A549 treated with AZD2906 at 1 μM for 4 hours (cell line): Measurements from ENCODE around the gene PIK3R5. TPM values are rescaled to one million over a fixed set of nuclear protein-coding genes. Genes with fewer than 3 reads are reported as not detected.

Source experiments
- total RNA-seq: library from RNA; stranded (reverse); fragments of 200-300 nt; extraction: Qiagen RNA extraction; gene quantifications from 5 replicates; pipeline ENCODE4 v1.2.3, GENCODE V29; 2022

The PIK3R5 gene, protein sequence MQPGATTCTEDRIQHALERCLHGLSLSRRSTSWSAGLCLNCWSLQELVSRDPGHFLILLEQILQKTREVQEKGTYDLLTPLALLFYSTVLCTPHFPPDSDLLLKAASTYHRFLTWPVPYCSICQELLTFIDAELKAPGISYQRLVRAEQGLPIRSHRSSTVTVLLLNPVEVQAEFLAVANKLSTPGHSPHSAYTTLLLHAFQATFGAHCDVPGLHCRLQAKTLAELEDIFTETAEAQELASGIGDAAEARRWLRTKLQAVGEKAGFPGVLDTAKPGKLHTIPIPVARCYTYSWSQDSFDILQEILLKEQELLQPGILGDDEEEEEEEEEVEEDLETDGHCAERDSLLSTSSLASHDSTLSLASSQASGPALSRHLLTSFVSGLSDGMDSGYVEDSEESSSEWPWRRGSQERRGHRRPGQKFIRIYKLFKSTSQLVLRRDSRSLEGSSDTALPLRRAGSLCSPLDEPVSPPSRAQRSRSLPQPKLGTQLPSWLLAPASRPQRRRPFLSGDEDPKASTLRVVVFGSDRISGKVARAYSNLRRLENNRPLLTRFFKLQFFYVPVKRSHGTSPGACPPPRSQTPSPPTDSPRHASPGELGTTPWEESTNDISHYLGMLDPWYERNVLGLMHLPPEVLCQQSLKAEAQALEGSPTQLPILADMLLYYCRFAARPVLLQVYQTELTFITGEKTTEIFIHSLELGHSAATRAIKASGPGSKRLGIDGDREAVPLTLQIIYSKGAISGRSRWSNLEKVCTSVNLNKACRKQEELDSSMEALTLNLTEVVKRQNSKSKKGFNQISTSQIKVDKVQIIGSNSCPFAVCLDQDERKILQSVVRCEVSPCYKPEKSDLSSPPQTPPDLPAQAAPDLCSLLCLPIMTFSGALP
- total RNA-seq, result 0.03 to 0.18 TPM (median 0.08 TPM) in 4 of 5 replicates, not detected in the other

DNA sequence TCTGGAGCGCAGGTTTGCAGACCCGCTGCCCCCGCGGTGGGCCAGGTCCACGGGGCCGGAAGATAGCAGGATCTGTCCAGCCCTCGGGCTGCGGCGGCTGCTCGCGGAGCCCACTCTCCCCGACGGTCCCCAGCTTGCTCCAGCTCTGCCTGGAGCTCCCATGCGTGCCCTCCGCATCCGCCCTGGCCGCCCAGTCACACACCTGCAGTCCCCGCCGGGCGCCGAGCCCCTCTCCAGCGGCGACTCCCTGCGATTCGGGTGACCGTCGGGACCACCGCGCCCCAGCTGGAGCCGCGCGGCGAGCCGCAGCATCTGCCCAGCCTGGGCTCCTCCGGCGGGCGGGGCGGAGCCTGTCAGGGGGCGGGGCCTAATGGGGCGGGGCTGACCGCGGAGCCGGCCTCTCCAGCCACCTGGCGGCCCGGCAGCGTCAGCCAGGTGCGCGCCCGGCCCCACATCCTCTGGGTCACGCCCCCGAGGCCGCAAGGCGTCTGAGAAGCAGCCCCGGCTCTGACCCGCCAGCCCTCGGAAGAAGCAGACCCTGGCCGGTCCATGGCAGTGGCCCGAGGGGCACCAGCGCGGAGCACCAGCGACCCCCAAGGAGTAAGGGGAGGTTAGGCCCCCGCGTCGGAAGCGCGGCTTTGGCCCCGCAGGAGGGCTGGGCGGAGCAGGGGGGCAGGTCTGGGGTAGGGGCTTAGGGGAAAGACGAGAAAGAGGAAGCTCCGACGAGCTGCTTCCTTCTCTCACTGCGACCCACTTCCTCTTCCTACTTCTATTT is at the start of gene PIK3R5:
TSS of gene PIK3R5 (minus strand) at position 314 of the 775 bp plus-strand sequence. CDS start 54,213 bp downstream, outside the sequence.

DNA sequence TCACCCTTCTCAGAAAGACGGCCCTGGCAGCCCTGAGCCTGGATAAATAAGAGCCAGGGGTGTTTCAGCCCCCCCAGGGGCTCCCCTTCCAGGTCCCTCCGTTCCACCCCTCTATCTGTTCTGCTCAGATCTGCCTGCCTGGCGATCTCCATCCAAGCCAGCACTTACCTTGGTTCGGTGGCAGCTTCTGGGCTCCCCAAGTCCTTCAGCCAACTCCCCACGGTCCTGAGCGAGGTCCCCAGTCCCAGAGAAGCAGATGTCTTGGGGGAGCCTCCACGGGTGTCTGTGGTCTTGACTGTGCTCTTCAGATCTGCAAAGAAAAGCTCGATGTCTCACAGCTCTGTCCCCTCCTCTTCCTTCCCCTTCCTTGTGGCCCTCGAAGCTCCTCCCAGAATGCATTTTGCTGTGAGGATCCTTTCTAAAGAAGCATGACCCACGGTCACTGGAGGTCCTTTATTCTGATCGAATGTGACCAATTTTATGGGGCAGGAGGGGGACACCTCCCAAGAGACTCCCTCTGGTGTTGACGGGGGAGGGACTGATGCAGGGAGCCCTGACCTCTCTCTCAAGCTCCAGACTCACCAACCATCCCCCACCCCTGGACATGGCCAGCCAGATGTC is 98.0 kb downstream of the PIK3R5 start, which contains the start of gene PIK3R6:
TSS of gene PIK3R6 (minus strand) at position 314 of the 621 bp plus-strand sequence. CDS start 17,880 bp downstream, outside the sequence.

Other genes with a start within 250 kb of the PIK3R5 start
- gene CCDC42, start 220.9 kb downstream of the PIK3R5 start, total RNA-seq, result not detected in 5 replicates
- gene SPDYE4, start 207.2 kb downstream of the PIK3R5 start, total RNA-seq, result 0.10 TPM in 1 of 5 replicates, not detected in the others
- gene MFSD6L, start 166.3 kb downstream of the PIK3R5 start, total RNA-seq, result 0.03 TPM in 1 of 5 replicates, not detected in the others
- not detected in 5 replicates for gene PIK3R6, start 98.0 kb downstream of the PIK3R5 start, total RNA-seq
- gene NTN1, start 55.8 kb upstream of the PIK3R5 start, total RNA-seq, result 0.46 to 0.85 TPM (median 0.58 TPM) in 5 replicates